ENCODE results near the gene LRCOL1.
"Not testable (repeated sequence)": the region's sequence is repeated elsewhere in the genome, so short reads cannot be mapped to it uniquely, and the experiment has no call there.

Gene LRCOL1

GRCh38 chr12:132604668-132605441 is 5.5 kb downstream of the LRCOL1 start:
- peak in 3 of 10 donors; percentile 56 to 64 (median 63) for DNase-seq
- intact Hi-C loops (cut with DNase I), result no loop called here

GRCh38 chr12:132604151-132604618 is 6.2 kb downstream of the LRCOL1 start:
- intact Hi-C loops (cut with DNase I), result no loop called here
- DNase-seq, result peak in 2 of 10 donors; percentile 74 to 79

- peak in 2 of 10 donors; percentile 68 to 70 for DNase-seq
- intact Hi-C loops (cut with DNase I), result no loop called here
Observed at GRCh38 chr12:132603240-132604150, 6.9 kb downstream of the LRCOL1 start.

GRCh38 chr12:132602572-132603239 is 7.7 kb downstream of the LRCOL1 start:
- intact Hi-C loops (cut with DNase I), result no loop called here
- DNase-seq, result peak in 2 of 10 donors; percentile 51 to 74

- DNase-seq, result peak in 2 of 10 donors; percentile 58 to 74
- intact Hi-C loops (cut with DNase I), result no loop called here
Observed at GRCh38 chr12:132601171-132601883, 9.1 kb downstream of the LRCOL1 start.

- DNase-seq, result peak in 8 of 10 donors; percentile 48 to 94 (median 55)
- intact Hi-C loops (cut with DNase I), result no loop called here
Observed at GRCh38 chr12:132600048-132601032, 10.0 kb downstream of the LRCOL1 start.

- DNase-seq, result peak in 1 of 10 donors; percentile 52
- intact Hi-C loops (cut with DNase I), result not testable (repeated sequence)
Observed at GRCh38 chr12:132599502-132599901, 10.9 kb downstream of the LRCOL1 start.

GRCh38 chr12:132597333-132598316 is 12.8 kb downstream of the LRCOL1 start:
- intact Hi-C loops (cut with DNase I), result no loop called here
- DNase-seq, result peak in 1 of 10 donors; percentile 78

- peak in 1 of 10 donors; percentile 43 for DNase-seq
Observed at GRCh38 chr12:132596016-132596415, 14.4 kb downstream of the LRCOL1 start.

GRCh38 chr12:132595183-132595582 is 15.2 kb downstream of the LRCOL1 start:
- intact Hi-C loops (cut with DNase I), result no loop called here

More at GRCh38 chr12:132596016-132596415, 14.4 kb downstream of the LRCOL1 start:
- intact Hi-C loops (cut with DNase I), result no loop called here

GRCh38 chr12:132593938-132594358 is 16.4 kb downstream of the LRCOL1 start:
- intact Hi-C loops (cut with DNase I), result no loop called here
- peak; percentile 58 to 97 (median 84) for DNase-seq

More at GRCh38 chr12:132595183-132595582, 15.2 kb downstream of the LRCOL1 start:
- DNase-seq, result peak in 1 of 10 donors; percentile 77

- DNase-seq, result peak in 1 of 10 donors; percentile 85
- intact Hi-C loops (cut with DNase I), result no loop called here
Observed at GRCh38 chr12:132593521-132593920, 16.9 kb downstream of the LRCOL1 start.

GRCh38 chr12:132593071-132593470 is 17.3 kb downstream of the LRCOL1 start:
- intact Hi-C loops (cut with DNase I), result no loop called here
- DNase-seq, result peak in 2 of 10 donors; percentile 68 to 80

GRCh38 chr12:132592282-132592970 is 18.0 kb downstream of the LRCOL1 start:
- intact Hi-C loops (cut with DNase I), result no loop called here
- peak in 2 of 10 donors; percentile 69 to 80 for DNase-seq

GRCh38 chr12:132591107-132591935 is 19.1 kb downstream of the LRCOL1 start:
- intact Hi-C loops (cut with DNase I), result no loop called here

More at GRCh38 chr12:132591107-132591935, 19.1 kb downstream of the LRCOL1 start:
- peak in 2 of 10 donors; percentile 54 to 77 for DNase-seq
